Measurements from ENCODE around the gene ERMARD. TPM values are rescaled to one million over a fixed set of nuclear protein-coding genes. Genes with fewer than 3 reads are reported as not detected.

Gene ERMARD
- total RNA-seq, 2 donors from 2014 or later = 14.2 to 15.7 TPM

DNA sequence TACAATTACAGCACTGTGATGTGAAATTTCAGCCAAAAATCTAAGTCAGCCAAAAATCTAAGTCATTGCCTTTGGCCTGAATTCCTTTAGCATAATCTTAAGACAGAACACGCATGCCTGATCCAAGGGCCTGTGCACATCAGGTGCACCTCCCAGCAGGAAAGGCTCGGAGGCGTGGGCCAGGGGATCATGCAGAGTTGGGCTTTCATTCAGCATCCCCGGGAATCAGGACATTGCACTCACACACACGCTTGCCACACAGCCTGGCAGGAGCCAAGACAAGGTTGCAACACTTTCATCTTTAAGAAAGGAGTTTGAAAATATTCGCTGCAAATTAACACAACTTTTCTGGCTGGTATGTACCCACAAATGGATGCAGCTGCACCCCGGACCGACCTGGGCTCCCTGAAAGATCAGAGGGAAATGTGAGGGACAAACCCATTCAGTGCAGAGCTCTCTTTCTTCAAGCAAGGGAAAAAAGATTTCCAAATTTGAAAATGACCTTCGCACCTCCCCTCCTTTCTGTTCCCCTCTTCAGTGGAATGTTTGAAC is 48.8 kb downstream of the ERMARD start:
- Histone ChIP-seq H3K4me3 (no peak overlapping the region), H3K9ac (ENCODE audit: low read depth in 2 of 2, low read length in 2 of 2) (no peak overlapping the region), H3K27me3 (no peaks in the 10 kb centered on the region), H3K4me1 (peaks cover 20% of the 10 kb centered on the region), H3K36me3 (no peaks in the 10 kb centered on the region), H3K9me3 (no peaks in the 10 kb centered on the region), H3K27ac (no peak overlapping the region)
- DNase-seq = peak; percentile 25
- intact Hi-C loops (cut with DNase I) = no loop called here
- TF ChIP-seq, protein P1, sequence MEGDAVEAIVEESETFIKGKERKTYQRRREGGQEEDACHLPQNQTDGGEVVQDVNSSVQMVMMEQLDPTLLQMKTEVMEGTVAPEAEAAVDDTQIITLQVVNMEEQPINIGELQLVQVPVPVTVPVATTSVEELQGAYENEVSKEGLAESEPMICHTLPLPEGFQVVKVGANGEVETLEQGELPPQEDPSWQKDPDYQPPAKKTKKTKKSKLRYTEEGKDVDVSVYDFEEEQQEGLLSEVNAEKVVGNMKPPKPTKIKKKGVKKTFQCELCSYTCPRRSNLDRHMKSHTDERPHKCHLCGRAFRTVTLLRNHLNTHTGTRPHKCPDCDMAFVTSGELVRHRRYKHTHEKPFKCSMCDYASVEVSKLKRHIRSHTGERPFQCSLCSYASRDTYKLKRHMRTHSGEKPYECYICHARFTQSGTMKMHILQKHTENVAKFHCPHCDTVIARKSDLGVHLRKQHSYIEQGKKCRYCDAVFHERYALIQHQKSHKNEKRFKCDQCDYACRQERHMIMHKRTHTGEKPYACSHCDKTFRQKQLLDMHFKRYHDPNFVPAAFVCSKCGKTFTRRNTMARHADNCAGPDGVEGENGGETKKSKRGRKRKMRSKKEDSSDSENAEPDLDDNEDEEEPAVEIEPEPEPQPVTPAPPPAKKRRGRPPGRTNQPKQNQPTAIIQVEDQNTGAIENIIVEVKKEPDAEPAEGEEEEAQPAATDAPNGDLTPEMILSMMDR (IDR thresholded peaks at IDR 0.05) = no peak

DNA sequence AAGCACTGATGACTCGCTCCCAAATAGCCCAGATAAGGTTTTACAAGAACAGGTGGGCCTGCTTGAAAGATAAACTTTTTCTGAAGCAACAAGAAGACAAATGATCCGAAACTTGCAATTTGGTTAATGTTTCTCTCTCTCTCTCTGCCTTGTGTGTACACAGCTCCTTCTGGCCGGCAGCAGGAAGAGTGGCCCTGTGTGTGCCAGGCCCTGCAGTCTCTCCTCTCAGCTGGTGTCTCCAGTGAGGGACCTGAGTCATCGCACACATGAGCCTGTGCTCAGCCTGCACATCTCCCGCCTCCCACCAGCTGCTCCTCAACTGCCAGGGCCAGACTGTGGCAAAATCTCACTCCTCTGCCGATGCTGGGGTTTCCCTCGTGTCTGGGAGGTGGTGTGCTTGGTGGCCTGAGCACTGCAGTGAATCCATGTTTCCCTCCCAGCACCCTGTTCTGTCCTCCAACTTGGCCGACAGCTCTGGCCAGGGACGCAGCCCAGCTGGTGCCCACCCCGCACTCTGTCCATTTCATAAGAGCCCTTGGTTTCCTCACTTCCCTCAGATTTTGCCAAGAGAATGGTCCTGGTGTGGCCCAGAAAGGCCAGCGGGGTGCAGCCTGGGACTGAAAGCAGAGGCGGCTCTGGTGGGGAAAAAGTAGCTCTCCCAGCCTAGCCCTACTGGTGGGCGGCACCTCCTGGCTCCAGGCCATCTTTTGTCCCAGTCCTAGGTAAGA is 49.4 kb downstream of the ERMARD start:
- intact Hi-C loops (cut with DNase I) = no loop called here
- H3K4me3 ChIP-seq = no peak overlapping the region
- no peaks in the 10 kb centered on the region for H3K27me3 ChIP-seq
- H3K4me1 ChIP-seq = peaks cover 20% of the 10 kb centered on the region
- peak; percentile 70 for DNase-seq
- no peaks in the 10 kb centered on the region for H3K36me3 ChIP-seq
- H3K9me3 ChIP-seq = no peaks in the 10 kb centered on the region
- TF ChIP-seq, protein P1 (IDR thresholded peaks at IDR 0.05) = no peak
- H3K9ac ChIP-seq (ENCODE audit: low read depth in 2 of 2, low read length in 2 of 2) = no peak overlapping the region
- H3K27ac ChIP-seq = no peak overlapping the region

DNA sequence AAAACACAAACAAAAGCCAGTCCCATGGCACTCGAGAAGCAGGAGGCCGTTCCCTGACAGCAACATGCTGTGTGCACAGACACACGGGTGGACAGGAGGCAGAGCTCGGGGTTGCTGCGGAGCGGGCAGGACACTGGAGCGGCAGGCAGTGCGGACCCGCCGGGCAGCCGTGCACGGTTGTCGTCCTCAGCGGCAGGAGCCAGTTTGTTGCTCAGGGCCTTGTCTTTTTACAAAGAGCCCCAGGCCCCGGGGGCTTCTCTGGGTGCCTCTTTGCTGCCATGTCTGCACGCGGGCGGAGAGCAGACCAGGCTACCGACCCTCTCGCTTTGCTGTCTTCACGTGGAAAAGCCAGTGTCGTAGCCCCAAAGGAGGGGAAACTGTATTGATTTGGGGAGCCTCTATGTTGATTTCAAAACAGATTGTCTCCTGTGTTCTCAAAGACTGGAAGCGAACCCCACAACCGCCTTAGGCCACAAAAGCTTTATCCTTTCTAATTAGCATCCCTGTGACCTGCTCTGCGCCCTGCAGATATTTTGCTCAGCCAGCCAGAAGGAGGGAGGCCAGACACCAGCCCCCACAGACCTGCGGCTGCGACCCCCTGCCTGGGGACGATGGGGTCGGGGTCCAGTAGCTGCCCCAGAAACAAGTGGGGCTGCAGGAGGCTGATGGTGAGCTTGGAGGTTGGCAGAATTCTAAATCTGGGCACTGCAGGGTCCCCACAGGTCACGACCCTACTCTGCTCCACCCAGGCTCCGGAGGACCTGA is 50.2 kb downstream of the ERMARD start:
- intact Hi-C loops (cut with DNase I) = no loop called here
- DNase-seq = peak; percentile 14
- no peaks in the 10 kb centered on the region for H3K36me3 ChIP-seq
- TF ChIP-seq, protein P1 (IDR thresholded peaks at IDR 0.05) = no peak
- no peaks in the 10 kb centered on the region for H3K9me3 ChIP-seq
- no peaks in the 10 kb centered on the region for H3K27me3 ChIP-seq
- no peak overlapping the region for H3K27ac ChIP-seq
- H3K4me1 ChIP-seq = peaks cover 20% of the 10 kb centered on the region
- no peak overlapping the region for H3K4me3 ChIP-seq
- no peak overlapping the region for H3K9ac ChIP-seq (ENCODE audit: low read depth in 2 of 2, low read length in 2 of 2)

DNA sequence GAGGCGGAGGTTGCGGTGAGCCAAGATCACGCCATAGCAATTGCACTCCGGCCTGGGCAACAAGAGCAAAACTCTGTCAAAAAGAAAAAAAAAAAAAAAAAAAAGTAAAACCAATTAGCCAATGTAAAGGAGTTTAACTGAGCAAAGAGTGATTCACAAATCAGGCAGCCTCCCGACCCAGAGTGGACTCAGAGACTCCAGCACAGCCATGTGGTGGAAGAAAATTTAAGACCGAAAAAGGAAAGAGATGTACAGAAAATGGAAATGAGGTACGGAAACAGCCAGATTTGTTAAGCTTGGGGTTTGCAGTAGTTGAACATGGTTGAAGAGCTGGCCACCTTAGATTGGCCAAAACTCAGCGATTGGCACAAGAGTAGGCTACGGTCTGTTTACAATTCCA is 51.4 kb downstream of the ERMARD start:
- Histone ChIP-seq H3K4me1 (peaks cover 20% of the 10 kb centered on the region), H3K9me3 (no peaks in the 10 kb centered on the region), H3K4me3 (no peak overlapping the region), H3K27ac (no peak overlapping the region), H3K36me3 (no peaks in the 10 kb centered on the region), H3K9ac (ENCODE audit: low read depth in 2 of 2, low read length in 2 of 2) (no peak overlapping the region), H3K27me3 (no peaks in the 10 kb centered on the region)
- peak; percentile 2 for DNase-seq
- TF ChIP-seq, protein P1 (IDR thresholded peaks at IDR 0.05) = no peak
- intact Hi-C loops (cut with DNase I) = no loop called here

DNA sequence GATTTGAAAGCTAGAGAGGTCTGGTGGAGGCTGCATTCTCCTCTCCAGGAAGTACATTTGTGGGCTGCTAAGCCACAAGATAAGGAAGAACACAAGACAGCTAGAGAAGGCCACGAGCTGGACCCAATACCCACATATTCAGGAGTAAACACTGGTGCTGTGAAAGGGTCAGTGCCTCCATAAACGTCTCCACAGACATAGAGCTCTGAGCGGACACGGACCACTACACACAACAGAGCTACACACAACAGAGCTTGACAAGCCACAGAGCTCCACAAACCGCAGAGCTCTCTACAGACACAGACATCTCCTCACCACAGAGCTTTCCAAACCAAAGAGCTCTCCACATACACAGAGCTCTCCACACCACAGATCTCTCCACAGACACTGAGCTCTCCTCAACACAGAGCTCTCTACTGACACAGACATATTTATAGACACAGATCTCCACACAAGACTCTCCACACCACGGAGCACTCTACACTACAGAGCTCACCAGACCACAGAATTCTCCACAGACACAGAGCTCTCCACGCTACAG is 51.9 kb downstream of the ERMARD start:
- Histone ChIP-seq H3K9me3 (no peaks in the 10 kb centered on the region), H3K4me1 (peaks cover 20% of the 10 kb centered on the region), H3K27me3 (no peaks in the 10 kb centered on the region), H3K9ac (ENCODE audit: low read depth in 2 of 2, low read length in 2 of 2) (no peak overlapping the region), H3K4me3 (no peak overlapping the region), H3K36me3 (no peaks in the 10 kb centered on the region), H3K27ac (no peak overlapping the region)
- intact Hi-C loops (cut with DNase I) = no loop called here
- TF ChIP-seq, protein P1 (IDR thresholded peaks at IDR 0.05) = no peak
- DNase-seq = peak; percentile 15
